ENCODE measurements around the gene ANKRD13A. TPM values are rescaled to one million over a fixed set of nuclear protein-coding genes. Genes with fewer than 3 reads are reported as not detected.
"Not testable (repeated sequence)": the region's sequence is repeated elsewhere in the genome, so short reads cannot be mapped to it uniquely, and the experiment has no call there.

The ANKRD13A gene
- total RNA-seq, 1 experiment from 2014 or later = 75.0 TPM

- DNase-seq = no peak
- Histone ChIP-seq H3K27me3 (no peaks in the 10 kb centered on the region), H3K36me3 (peaks cover 53% of the 10 kb centered on the region), H3K4me3 (no peak overlapping the region), H3K9me3 (no peaks in the 10 kb centered on the region)
These were observed 31.2 kb upstream of the ANKRD13A start for GRCh38 chr12:109968032-109968420.

- H3K36me3 ChIP-seq = peaks cover 47% of the 10 kb centered on the region
- no peaks in the 10 kb centered on the region for H3K27me3 ChIP-seq
- no peaks in the 10 kb centered on the region for H3K9me3 ChIP-seq
- no peak overlapping the region for H3K4me3 ChIP-seq
- DNase-seq = no peak
These were observed 30.4 kb upstream of the ANKRD13A start for GRCh38 chr12:109968801-109969200.

GRCh38 chr12:109972821-109973220, 26.4 kb upstream of the ANKRD13A start:
- no peak for DNase-seq
- Histone ChIP-seq H3K36me3 (peaks cover 45% of the 10 kb centered on the region), H3K4me3 (no peak overlapping the region), H3K27me3 (no peaks in the 10 kb centered on the region), H3K9me3 (peaks cover 2% of the 10 kb centered on the region; the same call in 1 of the 2 replicates)

GRCh38 chr12:109981311-109981710, 17.9 kb upstream of the ANKRD13A start:
- Histone ChIP-seq H3K9me3 (peaks cover 13% of the 10 kb centered on the region), H3K4me3 (no peak overlapping the region), H3K36me3 (peaks cover 79% of the 10 kb centered on the region), H3K27me3 (no peaks in the 10 kb centered on the region)
- DNase-seq = no peak

- H3K9me3 ChIP-seq = peaks cover 13% of the 10 kb centered on the region
- peaks cover 71% of the 10 kb centered on the region for H3K36me3 ChIP-seq
- H3K4me3 ChIP-seq = no peak overlapping the region
- DNase-seq = no peak
- no peaks in the 10 kb centered on the region for H3K27me3 ChIP-seq
These were observed 17.0 kb upstream of the ANKRD13A start for GRCh38 chr12:109982210-109982609.

- DNase-seq = no peak
- Histone ChIP-seq H3K4me3 (no peak overlapping the region), H3K36me3 (peaks cover 69% of the 10 kb centered on the region), H3K9me3 (peaks cover 6% of the 10 kb centered on the region), H3K27me3 (no peaks in the 10 kb centered on the region)
These were observed 15.6 kb upstream of the ANKRD13A start for GRCh38 chr12:109983432-109984142.

GRCh38 chr12:109986236-109986635, 13.0 kb upstream of the ANKRD13A start:
- H3K4me3 ChIP-seq = not testable (repeated sequence)
- H3K36me3 ChIP-seq = peaks cover 65% of the 10 kb centered on the region

GRCh38 chr12:109987615-109988014, 11.6 kb upstream of the ANKRD13A start:
- no peak for DNase-seq
- H3K36me3 ChIP-seq = peaks cover 61% of the 10 kb centered on the region

More at GRCh38 chr12:109986236-109986635, 13.0 kb upstream of the ANKRD13A start:
- H3K27me3 ChIP-seq, DNase-seq, H3K9me3 ChIP-seq: not testable (repeated sequence)

GRCh38 chr12:109988274-109988673, 11.0 kb upstream of the ANKRD13A start:
- H3K4me3 ChIP-seq = no peak overlapping the region
- H3K27me3 ChIP-seq = no peaks in the 10 kb centered on the region
- no peak for DNase-seq
- peaks cover 54% of the 10 kb centered on the region for H3K36me3 ChIP-seq
- no peaks in the 10 kb centered on the region for H3K9me3 ChIP-seq

More at GRCh38 chr12:109987615-109988014, 11.6 kb upstream of the ANKRD13A start:
- Histone ChIP-seq H3K27me3 (no peaks in the 10 kb centered on the region), H3K9me3 (no peaks in the 10 kb centered on the region), H3K4me3 (no peak overlapping the region)

GRCh38 chr12:109988903-109989302, 10.3 kb upstream of the ANKRD13A start:
- DNase-seq = no peak
- H3K4me3 ChIP-seq = no peak overlapping the region

GRCh38 chr12:109989380-109989779, 9.8 kb upstream of the ANKRD13A start:
- DNase-seq = no peak
- H3K27me3 ChIP-seq = no peaks in the 10 kb centered on the region
- H3K4me3 ChIP-seq = no peak overlapping the region
- H3K36me3 ChIP-seq = peaks cover 46% of the 10 kb centered on the region
- no peaks in the 10 kb centered on the region for H3K9me3 ChIP-seq

More at GRCh38 chr12:109988903-109989302, 10.3 kb upstream of the ANKRD13A start:
- no peaks in the 10 kb centered on the region for H3K27me3 ChIP-seq
- H3K9me3 ChIP-seq = no peaks in the 10 kb centered on the region
- peaks cover 48% of the 10 kb centered on the region for H3K36me3 ChIP-seq

GRCh38 chr12:109991586-109991985, 7.6 kb upstream of the ANKRD13A start:
- no peak for DNase-seq
- Histone ChIP-seq H3K36me3 (peaks cover 41% of the 10 kb centered on the region), H3K27me3 (no peaks in the 10 kb centered on the region), H3K9me3 (no peaks in the 10 kb centered on the region), H3K4me3 (no peak overlapping the region)

- no peak for DNase-seq
- Histone ChIP-seq H3K9me3 (no peaks in the 10 kb centered on the region), H3K27me3 (no peaks in the 10 kb centered on the region), H3K4me3 (no peak overlapping the region), H3K36me3 (peaks cover 33% of the 10 kb centered on the region)
These were observed 6.1 kb upstream of the ANKRD13A start for GRCh38 chr12:109993091-109993490.

GRCh38 chr12:109994401-109995175, 4.6 kb upstream of the ANKRD13A start:
- no peak for DNase-seq
- Histone ChIP-seq H3K4me3 (peak overlapping the region; percentile 81), H3K36me3 (peaks cover 23% of the 10 kb centered on the region), H3K27me3 (no peaks in the 10 kb centered on the region), H3K9me3 (no peaks in the 10 kb centered on the region)

- Histone ChIP-seq H3K9me3 (no peaks in the 10 kb centered on the region), H3K4me3 (peak overlapping the region; percentile 81), H3K36me3 (peaks cover 17% of the 10 kb centered on the region), H3K27me3 (no peaks in the 10 kb centered on the region)
- no peak for DNase-seq
These were observed 3.9 kb upstream of the ANKRD13A start for GRCh38 chr12:109995361-109995685.

GRCh38 chr12:109995686-109996482, 3.3 kb upstream of the ANKRD13A start, which contains the start of gene GIT2:
Gene GIT2, minus strand, starts transcription at chr12:109996368. Its CDS starts 144 bp downstream, at chr12:109996224.
- H3K9me3 ChIP-seq = no peaks in the 10 kb centered on the region
- H3K27me3 ChIP-seq = no peaks in the 10 kb centered on the region
- H3K4me3 ChIP-seq = peak within 1 kb of the TSS; percentile 81
- H3K36me3 ChIP-seq = peaks cover 12% of the 10 kb centered on the region
- peak; percentile 94 for DNase-seq

GRCh38 chr12:109996483-109996853, 2.8 kb upstream of the ANKRD13A start:
- Histone ChIP-seq H3K36me3 (peaks cover 6% of the 10 kb centered on the region; the same call in 1 of the 2 replicates), H3K27me3 (no peaks in the 10 kb centered on the region), H3K4me3 (peak overlapping the region; percentile 81), H3K9me3 (no peaks in the 10 kb centered on the region)
- no peak for DNase-seq
